A673 (cell line): ENCODE results near the gene HOXA4. TPM values are rescaled to one million over a fixed set of nuclear protein-coding genes. Genes with fewer than 3 reads are reported as not detected.

Experiments used
- BruUV-seq: library from RNA; stranded (reverse); fragments of 400-500 nt; replicated peaks from 2 replicates; lab custom pipeline; 2021; lab: Mats Ljungman, UMichigan
- CTCF ChIA-PET: fragments of 300-600 bp; sonication (Branson Sonifier 250); formaldehyde crosslinking; loops from one replicate; lab custom pipeline; 2022; ENCODE audit warnings: antibody characterized with exemption; lab: Charles Lee
- POLR2A ChIA-PET: fragments of 300-600 bp; sonication (Branson Sonifier 250); formaldehyde crosslinking; loops from one replicate; lab custom pipeline; 2022; ENCODE audit warnings: antibody characterized with exemption; ENCODE audit not compliant: low non-redundant PET; lab: Charles Lee
- DNase-seq: peaks from one replicate; pipeline ENCODE4 v3.0.0-alpha.2; 2015; ENCODE audit warnings: low spot score
- H3K27ac ChIP-seq: fragments of 200-600 bp; sonication (generic); 2 replicates; pipeline ENCODE4 v1.5.1; 2016; ENCODE audit warnings: mixed run types, low read depth, mild to moderate bottlenecking, mixed read lengths, antibody characterized with exemption, low read length; ENCODE audit not compliant: poor library complexity, severe bottlenecking
- H3K27me3 ChIP-seq: fragments of 200-600 bp; sonication (generic); replicated peaks from 2 replicates; pipeline ENCODE4 v1.6.1; 2017; ENCODE audit warnings: mixed run types, low read depth, mild to moderate bottlenecking, mixed read lengths, antibody characterized with exemption, low read length; ENCODE audit not compliant: insufficient read depth, poor library complexity
- H3K36me3 ChIP-seq: fragments of 200-600 bp; sonication (generic); 2 replicates; pipeline ENCODE4 v1.6.1; 2016; ENCODE audit warnings: mixed run types, mild to moderate bottlenecking, mixed read lengths, antibody characterized with exemption, low read length; ENCODE audit not compliant: insufficient read depth, poor library complexity, severe bottlenecking
- H3K4me1 ChIP-seq: fragments of 200-600 bp; sonication (generic); 2 replicates; pipeline ENCODE4 v1.6.1; 2017; ENCODE audit warnings: mixed run types, mild to moderate bottlenecking, mixed read lengths, antibody characterized with exemption, low read length; ENCODE audit not compliant: insufficient read depth, poor library complexity, severe bottlenecking
- H3K4me3 ChIP-seq: fragments of 200-600 bp; sonication (generic); 2 replicates; pipeline ENCODE4 v1.5.1; 2016; ENCODE audit warnings: low read depth, mixed run types, mild to moderate bottlenecking, mixed read lengths, low read length; ENCODE audit not compliant: poor library complexity, severe bottlenecking
- H3K9me3 ChIP-seq: fragments of 200-600 bp; sonication (generic); 2 replicates; pipeline ENCODE4 v1.6.1; 2016; ENCODE audit warnings: mixed run types, low read depth, mild to moderate bottlenecking, mixed read lengths, antibody characterized with exemption, low read length; ENCODE audit not compliant: poor library complexity, severe bottlenecking
- EZH2 ChIP-seq: fragments of 200-600 bp; sonication (generic); IDR thresholded peaks from 2 replicates; pipeline ENCODE4 v1.6.1; 2017; ENCODE audit warnings: borderline replicate concordance, low read depth, mild to moderate bottlenecking, mixed read lengths, antibody characterized with exemption, low read length; ENCODE audit not compliant: poor library complexity, severe bottlenecking
- intact Hi-C: fragments of 100-400 bp; cut with micrococcal nuclease; formaldehyde crosslinking; loops from one replicate; pipeline ENCODE4 v1.10.0; 2022; ENCODE audit not compliant: unreplicated experiment
- total RNA-seq: library from RNA; stranded (reverse); gene quantifications from 2 replicates; pipeline ENCODE4 v1.2.3, GENCODE V29; 2021
- TF ChIP-seq, protein P1 (sequence below): fragments of 300-800, 200-600 bp; sonication (generic); conservative IDR thresholded peaks from 2 replicates; pipeline ENCODE4 v1.5.1; 2017; ENCODE audit warnings: low read depth, mild to moderate bottlenecking, antibody characterized with exemption, low read length, moderate library complexity, mixed read lengths

Gene HOXA4
- total RNA-seq, 1 experiment from 2014 or later = not detected

- CTCF ChIA-PET = no interaction called here
- peaks cover 68% of the 10 kb centered on the region for H3K27me3 ChIP-seq
Observed at GRCh38 chr7:27165089-27165995, 34.8 kb upstream of the HOXA4 start, which contains the start of gene HOXA9. HOXA9 (minus strand) TSS chr7:27165537; CDS start chr7:27165457, 80 bp downstream.

GRCh38 chr7:27164367-27165088 lies 34.0 kb upstream of the HOXA4 start:
- ChIA-PET CTCF (no interaction called here), POLR2A (no interaction called here)
- no TSS peak for BruUV-seq
- Histone ChIP-seq H3K9me3 (no peaks in the 10 kb centered on the region), H3K36me3 (no peaks in the 10 kb centered on the region), H3K4me1 (no peaks in the 10 kb centered on the region), H3K4me3 (no peak overlapping the region), H3K27me3 (peaks cover 65% of the 10 kb centered on the region), H3K27ac (no peak overlapping the region)
- intact Hi-C loops = loop anchor here (5.0 to 10.0 kb wide), 2 partner anchors 797 to 1270 kb away; no protein-coding TSS in a partner anchor
- DNase-seq = no peak
- TF ChIP-seq, protein P1, sequence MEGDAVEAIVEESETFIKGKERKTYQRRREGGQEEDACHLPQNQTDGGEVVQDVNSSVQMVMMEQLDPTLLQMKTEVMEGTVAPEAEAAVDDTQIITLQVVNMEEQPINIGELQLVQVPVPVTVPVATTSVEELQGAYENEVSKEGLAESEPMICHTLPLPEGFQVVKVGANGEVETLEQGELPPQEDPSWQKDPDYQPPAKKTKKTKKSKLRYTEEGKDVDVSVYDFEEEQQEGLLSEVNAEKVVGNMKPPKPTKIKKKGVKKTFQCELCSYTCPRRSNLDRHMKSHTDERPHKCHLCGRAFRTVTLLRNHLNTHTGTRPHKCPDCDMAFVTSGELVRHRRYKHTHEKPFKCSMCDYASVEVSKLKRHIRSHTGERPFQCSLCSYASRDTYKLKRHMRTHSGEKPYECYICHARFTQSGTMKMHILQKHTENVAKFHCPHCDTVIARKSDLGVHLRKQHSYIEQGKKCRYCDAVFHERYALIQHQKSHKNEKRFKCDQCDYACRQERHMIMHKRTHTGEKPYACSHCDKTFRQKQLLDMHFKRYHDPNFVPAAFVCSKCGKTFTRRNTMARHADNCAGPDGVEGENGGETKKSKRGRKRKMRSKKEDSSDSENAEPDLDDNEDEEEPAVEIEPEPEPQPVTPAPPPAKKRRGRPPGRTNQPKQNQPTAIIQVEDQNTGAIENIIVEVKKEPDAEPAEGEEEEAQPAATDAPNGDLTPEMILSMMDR = no peak
- no peak for TF ChIP-seq EZH2

More at GRCh38 chr7:27165089-27165995, 34.8 kb upstream of the HOXA4 start, which contains the start of gene HOXA9:
- BruUV-seq = no TSS peak
- no peaks in the 10 kb centered on the region for H3K4me1 ChIP-seq
- TF ChIP-seq, protein P1 = no peak
- TF ChIP-seq EZH2 = peak; percentile 84
- no peak for DNase-seq
- H3K27ac ChIP-seq = no peak within 1 kb of the TSS
- no peak within 1 kb of the TSS for H3K4me3 ChIP-seq
- no peaks in the 10 kb centered on the region for H3K36me3 ChIP-seq
- intact Hi-C loops = loop anchor here (10.0 kb wide), 1 partner anchor 1271 kb away; no protein-coding TSS in a partner anchor
- H3K9me3 ChIP-seq = no peaks in the 10 kb centered on the region
- POLR2A ChIA-PET = no interaction called here

- DNase-seq = no peak
Observed at GRCh38 chr7:27164045-27164366, 33.4 kb upstream of the HOXA4 start.

More at GRCh38 chr7:27164045-27164366, 33.4 kb upstream of the HOXA4 start:
- no peak overlapping the region for H3K27ac ChIP-seq
- no peak overlapping the region for H3K4me3 ChIP-seq
- BruUV-seq = no TSS peak
- H3K4me1 ChIP-seq = no peaks in the 10 kb centered on the region
- peaks cover 62% of the 10 kb centered on the region for H3K27me3 ChIP-seq
- TF ChIP-seq, protein P1 = no peak
- TF ChIP-seq EZH2 = no peak
- no peaks in the 10 kb centered on the region for H3K9me3 ChIP-seq
- H3K36me3 ChIP-seq = no peaks in the 10 kb centered on the region
- intact Hi-C loops = loop anchor here (5.0 to 10.0 kb wide), 2 partner anchors 797 to 1269 kb away; no protein-coding TSS in a partner anchor
- ChIA-PET CTCF (no interaction called here), POLR2A (no interaction called here)
